ENCODE data around the gene FAM53B.
"Not testable (repeated sequence)": the region's sequence is repeated elsewhere in the genome, so short reads cannot be mapped to it uniquely, and the experiment has no call there.

Gene FAM53B

GRCh38 chr10:124748166-124748565, 4.0 kb upstream of the FAM53B start:
- DNase-seq (ENCODE audit: low read depth), result no peak
- H3K4me3 ChIP-seq (ENCODE audit: low read depth, low read length), result no peak overlapping the region
- TF ChIP-seq, protein P1, sequence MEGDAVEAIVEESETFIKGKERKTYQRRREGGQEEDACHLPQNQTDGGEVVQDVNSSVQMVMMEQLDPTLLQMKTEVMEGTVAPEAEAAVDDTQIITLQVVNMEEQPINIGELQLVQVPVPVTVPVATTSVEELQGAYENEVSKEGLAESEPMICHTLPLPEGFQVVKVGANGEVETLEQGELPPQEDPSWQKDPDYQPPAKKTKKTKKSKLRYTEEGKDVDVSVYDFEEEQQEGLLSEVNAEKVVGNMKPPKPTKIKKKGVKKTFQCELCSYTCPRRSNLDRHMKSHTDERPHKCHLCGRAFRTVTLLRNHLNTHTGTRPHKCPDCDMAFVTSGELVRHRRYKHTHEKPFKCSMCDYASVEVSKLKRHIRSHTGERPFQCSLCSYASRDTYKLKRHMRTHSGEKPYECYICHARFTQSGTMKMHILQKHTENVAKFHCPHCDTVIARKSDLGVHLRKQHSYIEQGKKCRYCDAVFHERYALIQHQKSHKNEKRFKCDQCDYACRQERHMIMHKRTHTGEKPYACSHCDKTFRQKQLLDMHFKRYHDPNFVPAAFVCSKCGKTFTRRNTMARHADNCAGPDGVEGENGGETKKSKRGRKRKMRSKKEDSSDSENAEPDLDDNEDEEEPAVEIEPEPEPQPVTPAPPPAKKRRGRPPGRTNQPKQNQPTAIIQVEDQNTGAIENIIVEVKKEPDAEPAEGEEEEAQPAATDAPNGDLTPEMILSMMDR (IDR thresholded peaks at IDR 0.05; ENCODE audit: low read depth, low read length, missing control alignments), result no peak

DNA sequence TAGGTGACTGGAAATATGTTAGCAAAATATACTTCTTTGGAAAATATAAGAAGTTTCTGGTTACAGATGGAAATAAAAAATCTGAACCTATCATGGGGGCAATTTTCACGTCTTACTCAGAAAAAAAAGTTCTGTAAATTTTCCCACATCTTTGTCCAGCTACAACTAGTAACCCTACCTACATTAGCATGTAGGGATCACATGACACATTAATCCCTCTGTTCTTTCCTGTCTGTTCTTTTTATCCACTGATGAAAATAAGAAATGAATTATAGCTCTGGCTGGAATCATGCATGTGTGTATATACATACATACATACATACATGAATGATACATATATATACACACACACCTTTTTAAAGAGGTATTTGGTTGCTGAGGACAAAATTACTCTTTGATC, 3.6 kb upstream of the FAM53B start:
- DNase-seq (ENCODE audit: low read depth), result no peak
- TF ChIP-seq, protein P1 (IDR thresholded peaks at IDR 0.05; ENCODE audit: low read depth, low read length, missing control alignments), result no peak
- H3K4me3 ChIP-seq (ENCODE audit: low read depth, low read length), result no peak overlapping the region

DNA sequence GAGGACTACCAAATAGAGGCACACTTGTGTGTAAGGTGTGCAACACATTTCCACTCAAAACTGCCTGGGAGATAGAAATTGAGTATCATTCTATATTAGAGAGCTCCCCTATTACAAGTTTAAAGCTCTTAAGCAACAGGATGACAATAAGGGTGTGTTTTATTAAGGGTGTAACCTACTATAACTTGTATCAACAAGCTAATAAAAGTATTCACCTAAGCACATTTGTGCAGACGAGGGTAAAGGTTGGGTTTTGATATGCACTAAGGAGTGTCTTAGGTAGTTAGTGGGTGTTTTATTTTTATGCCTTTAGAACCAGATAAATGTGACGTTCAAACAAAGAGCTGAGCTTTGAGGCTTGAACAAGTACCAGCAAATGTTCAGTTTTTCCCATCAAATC, 2.8 kb upstream of the FAM53B start:
- TF ChIP-seq, protein P1 (IDR thresholded peaks at IDR 0.05; ENCODE audit: low read depth, low read length, missing control alignments), result no peak
- H3K4me3 ChIP-seq (ENCODE audit: low read depth, low read length), result no peak overlapping the region
- no peak for DNase-seq (ENCODE audit: low read depth)

DNA sequence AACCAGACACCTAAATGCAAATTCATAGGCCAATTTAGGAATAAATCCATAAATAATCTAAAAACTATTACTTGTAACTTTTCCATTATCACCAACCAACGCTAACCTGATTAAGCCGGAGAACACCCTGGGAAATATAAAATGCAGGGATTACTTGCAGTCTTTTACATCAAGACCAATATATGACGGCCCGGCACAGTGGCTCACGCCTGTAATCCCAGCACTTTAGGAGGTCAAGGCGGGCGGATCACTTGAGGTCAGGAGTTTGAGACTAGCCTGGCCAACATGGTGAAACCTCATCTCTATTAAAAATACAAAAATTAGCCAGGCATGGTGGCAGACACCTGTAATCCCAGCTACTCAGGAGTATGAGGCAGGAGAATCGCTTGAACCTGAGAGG, 2.3 kb upstream of the FAM53B start:
- H3K4me3 ChIP-seq (ENCODE audit: low read depth, low read length); DNase-seq (ENCODE audit: low read depth): not testable (repeated sequence)

GRCh38 chr10:124745673-124746072, 1.5 kb upstream of the FAM53B start:
- DNase-seq (ENCODE audit: low read depth), result no peak
- H3K4me3 ChIP-seq (ENCODE audit: low read depth, low read length), result no peak overlapping the region
- TF ChIP-seq, protein P1 (IDR thresholded peaks at IDR 0.05; ENCODE audit: low read depth, low read length, missing control alignments), result peak; percentile 41

DNA sequence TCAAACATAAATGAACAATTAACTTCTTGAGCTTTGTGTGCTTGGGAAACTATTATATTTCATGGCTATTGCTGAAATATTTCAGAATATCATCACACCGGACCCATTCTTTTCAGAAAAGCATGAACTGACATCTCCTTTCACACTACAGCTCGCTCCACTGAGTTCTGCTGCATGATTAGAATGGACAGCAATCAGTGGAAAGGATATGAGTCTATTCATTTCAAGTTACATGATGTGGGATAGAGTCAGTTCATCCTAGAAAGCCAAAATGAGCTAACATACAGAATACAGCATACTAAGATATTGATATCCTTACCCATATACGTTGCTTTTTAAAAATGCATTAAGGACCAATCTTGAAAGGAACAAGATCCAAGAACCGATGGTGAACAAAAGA, 1.1 kb upstream of the FAM53B start:
- TF ChIP-seq, protein P1 (IDR thresholded peaks at IDR 0.05; ENCODE audit: low read depth, low read length, missing control alignments), result no peak
- DNase-seq (ENCODE audit: low read depth), result no peak
- no peak overlapping the region for H3K4me3 ChIP-seq (ENCODE audit: low read depth, low read length)

DNA sequence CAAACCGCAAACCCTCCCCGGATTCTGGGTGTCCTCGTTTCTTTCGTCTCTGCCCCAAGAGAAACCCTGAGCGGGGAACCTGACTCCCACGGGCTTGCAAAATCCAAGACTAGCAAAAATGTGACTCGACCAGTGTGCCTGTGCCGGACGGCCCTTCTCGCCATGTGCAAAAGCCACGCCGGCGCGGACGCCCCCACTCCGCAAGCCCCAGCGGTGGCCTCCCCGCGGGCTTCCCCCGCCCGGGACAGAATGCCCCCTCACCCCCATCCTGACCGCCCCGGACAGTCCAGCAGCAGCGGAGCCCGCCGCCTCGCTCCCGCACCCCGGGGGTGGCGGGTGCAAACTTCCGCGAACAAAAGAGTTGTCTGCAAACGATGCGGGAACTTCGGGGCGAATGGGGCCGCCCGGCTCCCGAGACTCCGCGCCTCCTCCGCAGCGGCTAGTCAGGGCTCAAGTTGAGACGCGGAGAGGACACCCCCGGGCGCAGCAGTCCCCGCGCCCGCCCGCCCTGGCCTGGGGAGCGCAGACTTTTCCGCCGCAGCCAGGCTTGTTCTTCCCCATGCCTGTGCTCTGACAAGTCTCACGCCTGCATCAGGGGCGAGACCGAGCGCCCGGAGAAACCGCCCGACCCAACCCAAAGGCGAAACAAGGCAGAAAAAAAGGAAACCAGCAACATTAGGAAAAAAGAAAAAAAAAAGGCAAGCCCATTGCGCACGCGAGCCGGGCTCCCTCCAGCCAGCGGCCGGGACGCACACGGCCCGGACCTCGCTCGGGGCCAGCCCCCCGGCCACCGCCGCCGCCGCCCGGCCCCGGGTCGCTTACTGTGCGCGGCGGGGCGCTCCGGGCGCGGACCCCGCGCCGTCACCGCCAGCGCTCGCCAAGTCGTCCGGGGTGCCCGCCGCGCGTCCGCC, 732 bp downstream of the FAM53B start:
- TF ChIP-seq, protein P1 (IDR thresholded peaks at IDR 0.05; ENCODE audit: low read depth, low read length, missing control alignments), result no peak
- no peak for DNase-seq (ENCODE audit: low read depth)
- H3K4me3 ChIP-seq (ENCODE audit: low read depth, low read length), result peak overlapping the region; percentile 84

Measured in GM12864 (cell line).